ENCODE data around the gene DGCR2.
"Not testable (repeated sequence)": the region's sequence is repeated elsewhere in the genome, so short reads cannot be mapped to it uniquely, and the experiment has no call there.

DGCR2 gene

DNA sequence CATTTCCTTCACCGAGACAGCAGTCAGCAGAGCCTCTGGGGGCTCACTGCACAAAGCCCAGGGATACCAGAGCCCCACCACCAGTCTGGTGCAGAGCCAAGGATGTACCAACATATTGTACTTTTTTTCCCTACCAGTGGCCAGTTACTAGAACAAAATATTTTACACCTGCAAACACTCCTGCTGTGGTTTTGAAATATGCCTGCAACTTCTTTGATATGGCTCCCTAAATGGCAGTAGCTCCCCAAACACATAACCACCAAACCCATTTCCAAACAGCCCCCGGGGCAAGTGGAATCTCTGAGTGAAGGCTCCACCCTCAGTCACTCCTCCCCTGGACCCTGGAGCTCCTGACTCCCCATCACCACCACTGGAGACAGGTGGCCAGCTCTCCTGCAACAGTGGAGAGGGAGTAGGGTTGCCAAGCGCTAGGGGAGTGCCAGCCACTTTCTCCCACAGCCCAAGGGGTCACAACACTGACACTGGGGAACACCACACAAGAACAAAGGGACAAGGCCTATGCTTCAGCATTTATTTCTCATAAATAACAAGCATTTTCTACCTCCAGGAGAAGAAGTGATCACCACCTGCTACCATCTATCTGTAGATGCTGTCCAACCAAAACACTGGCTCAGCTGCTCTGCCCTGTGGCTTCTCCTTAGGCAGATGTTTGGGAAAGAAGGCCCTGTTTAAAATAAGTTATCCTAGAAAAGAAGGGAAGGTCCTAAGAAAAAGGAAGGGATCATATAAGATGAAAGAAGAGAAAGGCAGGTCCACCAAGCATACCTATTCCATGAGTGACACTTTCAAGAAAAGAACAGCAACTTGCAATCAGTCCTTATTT lies 15.1 kb downstream of the DGCR2 start:
- no peak for DNase-seq

DNA sequence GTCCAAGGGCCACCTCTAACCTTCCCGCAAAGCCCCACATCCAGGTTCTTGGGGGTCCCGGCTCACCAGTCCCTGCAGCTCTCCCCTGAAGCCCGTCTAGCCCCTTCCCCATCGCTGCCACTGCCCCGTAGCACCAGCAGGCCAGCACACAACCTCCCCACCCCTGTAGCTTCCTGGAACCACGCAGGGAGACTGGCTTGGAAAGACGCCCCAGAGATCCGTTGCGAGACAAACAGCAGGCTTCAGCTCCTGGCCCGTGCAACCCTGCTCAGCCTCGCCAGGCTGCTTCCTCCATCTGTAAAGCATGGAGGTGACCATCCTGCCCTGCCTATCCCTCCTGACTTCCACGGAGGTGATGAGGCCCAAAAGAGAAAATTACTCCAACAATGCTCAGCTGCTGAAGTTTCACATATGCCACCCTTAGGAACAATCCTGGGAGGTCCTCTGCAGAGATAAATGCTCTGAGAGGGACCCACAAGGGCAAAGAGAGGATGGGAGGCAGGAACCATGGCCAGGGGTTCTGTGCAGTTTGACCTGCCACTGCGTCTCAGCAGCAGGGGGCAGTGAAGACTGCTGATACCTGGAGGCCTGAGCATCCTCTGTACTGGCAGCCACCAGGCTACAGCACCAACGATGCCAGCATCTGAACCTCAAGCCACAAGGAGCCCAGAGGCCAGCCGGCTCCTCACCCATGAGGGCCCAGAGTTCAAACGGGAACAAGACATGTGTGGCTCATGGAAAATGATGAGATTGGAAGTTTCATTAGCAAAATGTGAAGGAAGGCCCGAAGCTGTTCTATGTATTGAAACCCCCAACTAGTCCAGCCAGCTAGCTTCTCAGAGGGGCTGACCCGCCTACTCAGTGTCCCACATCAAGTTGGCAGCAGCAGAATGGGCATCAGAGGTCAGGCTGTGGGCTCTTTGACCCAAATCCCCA lies 16.1 kb downstream of the DGCR2 start:
- DNase-seq: peak; percentile 49

DNA sequence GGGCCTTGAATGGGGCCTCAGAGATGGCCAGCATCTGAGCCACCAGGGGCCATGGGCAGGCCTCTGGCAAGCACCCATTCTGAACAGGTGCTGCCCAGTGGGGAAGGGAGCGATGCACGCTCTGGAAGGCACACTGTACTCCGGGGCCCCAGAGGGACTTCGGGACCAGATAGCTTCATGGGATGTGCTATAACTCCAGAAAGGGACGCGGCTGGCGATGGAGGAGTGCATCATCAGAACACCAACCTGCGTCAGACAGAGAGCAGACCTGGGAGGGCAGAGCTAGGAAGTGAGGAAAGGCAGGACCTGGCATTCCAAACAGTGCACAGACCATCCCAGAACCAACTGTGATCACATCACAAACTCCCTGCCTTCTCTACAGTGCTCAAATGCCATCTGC lies 16.8 kb downstream of the DGCR2 start:
- no peak for DNase-seq

DNA sequence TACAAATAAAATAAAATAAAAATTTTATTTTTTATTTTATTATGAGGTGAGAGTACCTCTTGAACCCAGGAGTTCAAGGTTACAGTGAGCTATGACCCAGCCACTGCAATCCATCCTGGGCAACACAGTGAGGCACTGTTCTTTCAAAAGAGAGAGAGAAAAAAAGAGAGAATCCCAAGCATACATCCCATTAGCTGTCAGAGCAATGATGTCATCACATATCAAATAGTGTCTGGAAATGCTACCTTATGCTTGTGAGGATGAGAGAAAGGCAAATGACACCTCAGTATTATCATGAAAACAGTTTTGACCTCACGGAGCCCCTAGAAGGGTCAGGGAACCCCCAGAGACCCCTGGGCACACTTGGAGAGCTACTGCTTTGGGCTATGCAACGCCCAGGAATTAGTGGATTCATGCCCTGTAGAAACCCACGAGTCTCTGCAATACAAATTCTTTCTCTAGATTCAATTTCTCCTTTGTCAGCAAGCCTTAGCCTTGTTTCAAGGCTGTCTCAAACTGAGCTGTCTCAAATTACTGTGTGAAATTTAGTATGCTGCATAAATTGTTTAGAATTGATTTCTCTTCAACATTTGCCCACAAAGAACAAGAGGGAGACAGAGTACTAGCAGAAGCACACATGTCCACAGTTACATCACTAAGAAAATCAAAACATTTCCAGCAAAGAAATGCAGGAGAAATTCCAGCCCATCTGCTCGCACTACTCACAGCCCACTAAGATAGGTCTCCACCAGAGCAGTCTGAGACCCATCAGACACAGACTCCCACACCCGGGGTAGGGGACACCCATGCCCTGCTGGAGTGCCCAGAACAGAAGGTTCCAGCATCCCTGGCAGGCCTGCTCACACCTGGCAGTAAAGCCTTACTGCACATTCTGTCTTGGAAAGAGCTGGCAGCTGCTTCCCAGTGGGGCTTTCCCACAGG lies 18.1 kb downstream of the DGCR2 start:
- DNase-seq: no peak

DNA sequence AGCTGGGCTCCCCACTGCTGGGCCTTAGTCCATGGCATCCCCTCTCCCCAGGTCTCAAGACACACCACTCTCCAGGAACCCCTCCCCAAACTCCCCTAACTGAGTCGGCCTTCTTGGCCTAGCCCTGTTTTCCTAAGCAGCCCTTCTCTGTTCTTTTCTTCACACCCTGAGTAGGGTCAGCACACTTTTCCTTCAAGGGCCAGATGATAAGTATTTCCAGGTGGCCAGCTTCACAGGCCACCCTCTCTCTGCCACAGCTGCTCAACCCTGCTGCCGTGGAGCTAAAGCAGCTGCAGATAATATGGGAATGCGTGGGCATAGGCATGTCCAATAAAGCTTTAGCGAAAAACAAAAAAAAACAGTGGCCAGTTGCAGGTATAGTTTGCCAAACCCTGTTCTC lies 24.1 kb downstream of the DGCR2 start:
- no peak for DNase-seq

DNA sequence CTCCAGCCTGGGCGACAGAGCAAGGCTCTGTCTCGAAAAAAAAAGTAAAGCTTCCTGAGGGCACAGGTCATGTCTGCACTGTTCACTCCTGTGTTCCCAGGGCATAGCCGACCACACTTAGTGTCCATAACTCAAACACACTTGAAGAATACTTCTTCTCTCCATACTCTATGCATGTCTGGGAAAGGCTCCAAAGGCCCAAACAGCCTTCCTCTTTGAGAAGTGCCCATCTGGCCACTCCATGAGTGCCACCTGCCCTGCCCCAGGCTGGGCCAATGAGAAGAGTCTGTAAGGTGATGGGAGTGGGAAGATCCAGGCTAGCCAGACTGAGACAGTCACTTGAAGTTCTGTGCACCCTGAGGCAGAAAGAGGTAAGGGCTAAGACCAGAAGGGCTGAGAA lies 24.7 kb downstream of the DGCR2 start:
- no peak for DNase-seq

DNA sequence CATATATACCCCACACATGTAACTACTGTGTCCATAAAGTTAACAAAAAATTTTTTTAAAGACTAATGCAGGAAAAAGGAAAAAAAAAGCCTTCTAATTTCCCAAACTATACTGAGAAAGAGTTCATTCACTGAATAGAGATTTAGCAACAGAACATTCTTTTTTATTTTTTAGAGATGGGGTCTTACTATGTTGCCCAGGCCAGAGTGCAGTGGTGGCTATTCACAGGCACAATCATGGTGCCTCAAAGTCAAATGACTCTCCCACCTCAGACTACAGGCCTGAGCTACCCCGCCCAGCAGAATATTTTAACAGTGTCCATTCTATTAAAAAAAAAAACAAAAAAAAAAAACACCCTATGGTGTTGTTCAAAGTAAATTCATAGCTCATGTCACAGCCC lies 25.7 kb downstream of the DGCR2 start:
- DNase-seq: no peak

DNA sequence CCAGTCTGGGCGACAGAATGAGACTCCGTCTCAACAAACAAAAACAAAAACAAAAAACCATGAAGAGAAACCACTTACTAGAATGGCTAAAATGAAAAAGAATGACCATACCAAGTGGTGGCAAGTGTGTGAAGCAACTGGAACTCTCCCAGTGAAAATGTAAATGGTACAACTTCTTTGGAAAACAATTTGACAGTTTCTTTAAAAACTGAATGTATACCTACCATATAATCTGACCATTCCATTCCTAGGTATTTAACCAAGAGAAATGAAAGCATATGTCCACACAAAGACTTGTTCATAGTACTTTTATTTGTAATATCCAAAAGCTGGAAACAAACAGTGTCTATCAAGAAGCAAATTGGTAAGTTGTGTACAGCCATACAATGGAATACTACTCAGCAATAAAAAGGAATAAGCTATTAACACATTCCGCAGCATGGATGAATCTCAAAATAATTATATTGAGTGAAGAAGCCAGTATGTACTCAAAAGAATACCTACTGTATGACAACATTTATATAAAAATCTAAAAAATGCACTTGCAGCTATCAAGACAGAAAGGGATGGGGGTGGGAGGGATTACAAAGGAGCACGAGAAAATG lies 27.7 kb downstream of the DGCR2 start:
- DNase-seq: no peak

DNA sequence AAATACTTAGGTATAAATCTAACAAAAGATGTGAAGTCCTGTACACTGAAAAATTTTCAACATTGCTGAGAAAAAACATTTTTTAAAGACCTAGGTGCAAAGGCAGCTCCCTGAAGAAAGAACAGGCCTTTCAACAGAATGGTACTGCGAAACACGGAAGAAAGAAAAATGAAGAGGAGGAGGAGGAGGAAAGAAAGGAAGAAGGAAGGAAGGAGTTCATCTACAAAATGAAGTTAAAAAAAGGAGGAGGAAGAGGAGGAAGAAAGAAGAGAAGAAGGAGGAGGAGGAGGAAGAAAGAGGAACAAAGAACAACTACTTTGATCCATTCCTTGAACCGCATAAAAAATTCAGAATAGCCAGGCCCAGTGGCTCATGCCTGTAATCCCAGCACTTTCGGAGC lies 29.5 kb downstream of the DGCR2 start:
- no peak for DNase-seq

DNA sequence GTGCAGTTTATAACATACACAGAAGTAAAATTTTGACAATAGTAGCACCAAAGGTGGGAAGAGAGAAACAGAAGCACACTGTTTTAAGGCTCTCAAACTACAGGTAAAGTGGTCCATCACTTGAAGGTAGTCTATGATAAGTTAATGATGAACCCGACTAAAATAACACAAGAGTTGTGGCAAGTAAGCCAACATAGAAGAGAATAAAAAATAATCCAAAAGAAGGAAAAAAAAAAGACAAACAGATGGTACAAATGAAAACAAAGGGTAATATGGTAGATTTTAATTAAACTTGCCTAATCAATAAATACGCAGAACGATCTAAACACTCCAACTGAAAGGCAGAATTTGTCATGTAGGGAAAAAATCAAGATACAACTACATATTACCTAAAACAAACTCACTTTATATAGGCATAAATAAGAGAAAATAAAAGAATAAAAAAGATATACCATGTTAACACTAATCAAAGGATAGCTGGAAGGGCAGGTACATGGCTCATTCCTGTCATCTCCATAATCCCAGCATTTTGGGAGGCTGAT lies 31.6 kb downstream of the DGCR2 start:
- no peak for DNase-seq

DNA sequence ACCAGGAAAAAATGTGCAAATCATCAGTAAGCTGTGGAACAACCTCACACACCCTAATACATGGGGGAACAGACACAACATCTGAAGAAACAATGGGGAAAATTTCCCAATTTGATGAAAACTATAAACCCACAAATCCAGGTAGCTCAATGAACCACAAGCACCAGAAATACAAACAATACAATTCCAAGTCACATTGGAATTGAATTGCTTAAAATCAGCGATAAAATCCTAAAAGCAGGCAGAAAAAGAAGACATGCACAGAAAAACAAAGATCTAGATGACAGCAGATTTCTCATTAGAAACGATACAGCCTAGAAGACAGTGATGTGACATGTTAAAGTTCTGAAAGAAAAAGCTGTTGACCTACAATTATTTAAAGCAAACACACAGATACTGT lies 32.0 kb downstream of the DGCR2 start:
- DNase-seq: no peak

DNA sequence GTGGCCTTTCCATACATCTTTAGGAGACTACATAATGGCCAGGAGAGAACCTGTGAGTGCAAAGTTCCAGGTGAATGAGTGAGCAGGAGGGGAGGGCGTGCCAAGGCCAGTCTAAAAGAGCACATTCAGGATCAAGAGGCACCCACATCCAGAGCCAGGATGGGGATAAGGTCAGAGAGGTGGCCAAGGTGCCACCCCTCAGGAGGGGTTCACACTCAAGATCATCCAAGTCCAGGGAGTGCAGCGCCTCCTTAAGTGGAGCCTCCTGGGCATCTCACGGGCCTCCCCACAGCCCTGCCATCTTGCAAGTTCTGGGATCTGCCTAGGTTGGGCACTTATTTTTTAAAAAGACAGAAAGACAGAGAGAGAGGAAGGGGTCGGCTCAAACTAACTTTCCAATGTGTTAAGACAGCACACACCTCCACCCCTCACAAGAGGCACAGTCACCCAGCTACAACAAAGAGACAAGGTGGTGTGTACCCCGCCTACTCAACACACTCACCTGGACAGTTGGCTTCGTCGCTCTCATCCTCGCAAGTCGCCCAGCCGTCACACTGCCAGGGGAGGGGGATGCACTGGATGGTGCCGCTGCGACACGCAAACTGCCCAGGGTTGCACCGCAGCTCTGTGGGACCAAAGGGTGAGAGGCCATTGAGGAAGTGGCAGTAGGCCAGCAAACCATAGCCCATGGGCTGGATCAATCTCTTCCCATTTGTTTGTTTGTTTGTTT lies 33.2 kb downstream of the DGCR2 start:
- no peak for DNase-seq

DNA sequence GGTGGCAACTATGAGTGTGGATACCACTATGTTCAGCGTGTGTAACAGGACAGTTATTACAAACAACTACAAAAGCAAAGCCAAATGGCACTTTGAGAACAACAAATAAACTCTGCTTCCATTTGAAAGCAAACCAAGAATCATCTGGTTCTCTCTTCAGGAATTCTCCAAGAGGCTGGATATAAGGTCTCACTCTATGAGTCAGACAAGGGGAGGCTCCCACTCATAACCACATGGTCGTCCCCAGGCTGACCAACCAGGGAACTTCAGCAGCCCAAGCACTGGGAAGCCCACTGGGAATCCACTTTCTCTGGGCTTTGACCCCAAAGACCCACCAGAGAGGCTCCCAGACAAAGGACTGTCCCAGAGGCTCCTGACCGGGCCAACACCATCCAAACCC lies 35.3 kb downstream of the DGCR2 start:
- no peak for DNase-seq

DNA sequence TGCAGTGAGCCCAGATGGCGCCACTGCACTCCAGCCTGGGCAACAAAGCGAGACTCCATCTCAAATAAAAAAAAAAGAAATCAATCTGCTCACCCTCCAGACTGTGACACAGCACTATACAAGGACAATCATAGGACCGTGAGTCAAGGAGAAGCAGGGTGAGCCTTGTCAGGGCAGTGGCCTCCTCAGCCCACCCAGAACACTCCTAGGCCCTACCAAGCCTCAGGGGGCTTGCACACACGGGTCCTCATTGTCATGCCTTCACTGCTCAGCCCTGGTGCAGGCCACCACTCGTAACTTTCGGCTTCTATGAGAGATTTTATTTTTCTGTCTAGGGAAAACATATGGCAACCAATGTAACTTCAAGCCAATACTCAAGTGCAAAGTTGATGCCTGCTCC lies 35.8 kb downstream of the DGCR2 start:
- DNase-seq: no peak

DNA sequence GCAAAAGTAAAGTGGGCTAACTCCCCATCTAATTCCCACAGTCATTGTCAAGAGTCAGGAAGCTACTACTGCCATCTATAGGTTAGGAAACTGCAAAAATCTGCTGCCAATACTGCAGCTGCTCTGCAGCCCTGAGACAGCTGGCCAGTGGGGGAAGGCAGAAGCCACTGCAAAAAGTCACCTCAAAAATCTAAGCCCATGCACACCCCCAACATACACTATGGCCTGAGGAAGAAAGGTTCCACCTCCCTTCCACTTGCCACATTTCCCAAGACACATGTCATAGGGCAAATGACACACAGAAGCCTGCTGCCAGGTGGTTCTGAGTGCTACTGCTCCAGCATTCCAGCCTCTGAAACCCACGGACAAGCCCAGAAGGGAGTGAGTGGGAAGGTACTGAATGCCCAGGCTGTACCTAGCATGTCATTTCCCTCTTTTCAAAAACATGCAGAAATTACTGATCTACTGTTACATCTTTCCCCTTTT lies 36.9 kb downstream of the DGCR2 start:
- DNase-seq: no peak

DNA sequence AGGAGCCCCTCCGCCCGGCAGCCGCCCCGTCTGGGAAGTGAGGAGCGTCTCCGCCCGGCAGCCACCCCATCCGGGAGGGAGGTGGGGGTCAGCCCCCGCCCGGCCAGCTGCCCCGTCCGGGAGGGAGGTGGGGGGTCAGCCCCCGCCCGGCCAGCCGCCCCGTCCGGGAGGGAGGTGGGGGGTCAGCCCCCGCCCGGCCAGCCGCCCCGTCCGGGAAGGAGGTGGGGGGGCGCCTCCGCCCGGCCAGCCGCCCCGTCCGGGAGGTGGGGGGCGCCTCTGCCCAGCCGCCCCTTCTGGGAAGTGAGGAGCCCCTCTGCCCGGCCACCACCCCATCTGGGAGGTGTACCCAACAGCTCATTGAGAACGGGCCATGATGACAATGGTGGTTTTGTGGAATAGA lies 37.6 kb downstream of the DGCR2 start:
- not testable (repeated sequence) for DNase-seq

DNA sequence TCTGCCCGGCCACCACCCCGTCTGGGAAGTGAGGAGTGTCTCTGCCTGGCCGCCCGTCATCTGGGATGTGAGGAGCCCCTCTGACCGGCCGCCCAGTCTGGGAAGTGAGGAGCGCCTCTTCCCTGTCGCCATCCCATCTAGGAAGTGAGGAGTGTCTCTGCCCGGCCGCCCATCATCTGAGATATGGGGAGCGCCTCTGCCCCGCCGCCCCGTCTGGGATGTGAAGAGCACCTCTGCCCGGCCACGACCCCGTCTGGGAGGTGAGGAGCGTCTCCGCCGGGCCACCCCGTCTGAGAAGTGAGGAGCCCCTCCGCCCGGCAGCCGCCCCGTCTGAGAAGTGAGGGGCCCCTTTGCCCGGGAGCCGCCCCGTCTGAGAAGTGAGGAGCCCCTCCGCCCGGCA lies 38.1 kb downstream of the DGCR2 start:
- DNase-seq: not testable (repeated sequence)

DNA sequence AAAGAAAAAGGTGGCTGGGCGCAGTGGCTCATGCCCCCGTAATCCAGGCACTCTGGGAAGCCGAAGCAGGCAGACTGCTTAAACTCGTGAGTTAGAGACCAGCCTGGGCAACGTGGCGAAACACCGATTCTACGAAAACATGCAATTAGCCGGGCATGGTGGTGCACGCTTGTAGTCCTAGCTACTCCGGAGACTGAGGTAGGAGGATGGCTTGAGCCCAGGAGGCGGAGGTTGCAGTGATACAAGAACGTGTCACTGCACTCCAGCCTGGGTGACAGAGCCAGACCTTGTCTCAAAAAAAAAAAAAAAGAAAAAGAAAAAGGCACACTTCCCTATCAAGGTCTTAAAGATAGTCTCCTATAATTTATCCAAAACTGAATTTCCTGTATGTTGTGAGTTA lies 39.4 kb downstream of the DGCR2 start:
- no peak for DNase-seq

DNA sequence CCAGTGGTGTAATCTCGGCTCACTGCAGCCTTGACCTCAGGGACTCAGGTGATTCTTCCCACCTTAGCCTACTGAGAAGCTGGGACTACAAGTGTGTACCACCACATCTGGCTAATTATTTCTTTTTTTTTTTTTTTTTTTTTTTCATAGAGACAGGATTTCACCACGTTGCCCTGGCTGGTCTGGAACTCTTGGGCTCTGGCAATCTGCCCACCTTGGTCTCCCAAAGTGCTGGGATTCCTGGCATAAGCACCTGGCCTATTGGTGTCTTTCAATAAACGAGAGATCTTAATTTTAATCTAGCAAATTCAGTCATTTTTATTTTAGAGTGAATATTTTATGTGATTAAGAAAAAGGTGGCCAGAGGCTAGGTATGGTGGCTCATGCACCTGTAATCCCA lies 40.1 kb downstream of the DGCR2 start:
- no peak for DNase-seq

DNA sequence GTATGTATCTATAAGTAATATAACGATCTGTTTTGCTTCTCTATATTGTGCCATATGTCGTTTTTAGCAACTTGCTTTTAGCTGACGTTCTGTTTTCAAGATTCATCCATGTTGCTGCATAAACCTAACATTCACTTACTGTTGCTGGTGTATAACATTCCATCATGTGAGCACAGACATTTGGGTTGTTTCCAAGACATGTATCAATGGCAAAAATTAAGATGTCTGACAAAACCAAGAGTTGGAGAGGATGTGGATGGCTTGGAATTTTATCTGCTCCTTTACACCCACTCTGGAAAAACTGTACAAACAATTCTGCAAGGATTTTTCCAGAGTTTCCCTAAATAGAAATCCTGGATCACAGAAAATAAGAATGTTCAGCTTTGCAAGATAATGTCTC lies 40.9 kb downstream of the DGCR2 start:
- no peak for DNase-seq

DNA sequence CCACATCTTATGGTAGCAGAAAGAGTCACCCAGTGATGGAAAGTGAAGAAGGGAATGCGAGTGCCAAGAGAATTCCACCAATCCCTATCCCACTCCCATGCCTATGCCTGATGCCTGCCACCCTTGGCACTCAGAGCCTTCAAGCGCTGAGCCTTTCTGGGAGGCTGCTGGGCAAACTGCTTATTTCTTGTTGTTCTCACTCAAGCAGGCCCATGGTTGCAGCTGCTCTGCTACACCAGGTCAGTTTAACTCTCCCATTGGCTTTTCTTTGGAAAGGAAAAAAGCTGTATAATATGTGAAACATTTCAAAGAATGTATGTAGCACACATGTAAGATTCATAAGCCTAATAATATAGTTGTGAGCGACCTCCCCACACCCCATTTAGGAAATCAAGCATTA lies 41.4 kb downstream of the DGCR2 start:
- DNase-seq: no peak
